PC-3 (cell line): Measurements from ENCODE around the gene DNAH1. TPM values are rescaled to one million over a fixed set of nuclear protein-coding genes. Genes with fewer than 3 reads are reported as not detected.

Experiments used
- ATAC-seq: fragments of 200-7000 bp; cut with Tn5 transposase; 2 replicates; pipeline ENCODE4 v1.9.1; 2020; ENCODE audit warnings: mild to moderate bottlenecking, moderate library complexity
- BruUV-seq: library from RNA; stranded (reverse); fragments of 400-500 nt; replicated peaks from 2 replicates; lab custom pipeline; 2021; lab: Mats Ljungman, UMichigan
- CTCF ChIA-PET: fragments of 300-600 bp; sonication (Branson Sonifier 250); formaldehyde crosslinking; loops from one replicate; lab custom pipeline; 2022; ENCODE audit warnings: antibody characterized with exemption; lab: Charles Lee
- POLR2A ChIA-PET: fragments of 300-600 bp; sonication (Branson Sonifier 250); formaldehyde crosslinking; loops from one replicate; lab custom pipeline; 2022; ENCODE audit warnings: antibody characterized with exemption; ENCODE audit not compliant: unreplicated experiment; lab: Charles Lee
- DNase-seq: peaks from one replicate; pipeline ENCODE4 v3.0.0-alpha.2; 2015
- H2AFZ ChIP-seq: fragments of 300-600 bp; sonication (generic); 2 replicates; pipeline ENCODE4 v1.6.0; 2016; ENCODE audit warnings: antibody characterized with exemption, low read length
- H3F3A ChIP-seq: fragments of 300-600 bp; sonication (generic); one replicate; pipeline ENCODE4 v1.6.0; 2017; ENCODE audit warnings: antibody characterized with exemption, low read length, control low read depth, mild to moderate bottlenecking; ENCODE audit not compliant: unreplicated experiment
- H3K27ac ChIP-seq: fragments of 300-600 bp; sonication (generic); 2 replicates; pipeline ENCODE4 v1.5.1; 2016; ENCODE audit warnings: mild to moderate bottlenecking, low read length
- H3K27me3 ChIP-seq: fragments of 300-600 bp; sonication (generic); 2 replicates; pipeline ENCODE4 v1.6.1; 2016; ENCODE audit warnings: low read length, mixed read lengths
- H3K36me3 ChIP-seq: fragments of 300-600 bp; sonication (generic); 2 replicates; pipeline ENCODE4 v1.6.1; 2016; ENCODE audit warnings: low read depth, mixed run types, low read length, mixed read lengths
- H3K4me1 ChIP-seq: fragments of 300-600 bp; sonication (generic); 2 replicates; pipeline ENCODE4 v1.5.1; 2016; ENCODE audit warnings: low read length; ENCODE audit not compliant: insufficient read depth
- H3K4me2 ChIP-seq: fragments of 300-600 bp; sonication (generic); 2 replicates; pipeline ENCODE4 v1.6.0; 2016; ENCODE audit warnings: low read length
- H3K4me3 ChIP-seq: fragments of 300-600 bp; sonication (generic); 2 replicates; pipeline ENCODE4 v1.5.1; 2016; ENCODE audit warnings: mild to moderate bottlenecking, low read length, mixed read lengths
- H3K79me2 ChIP-seq: fragments of 300-600 bp; sonication (generic); 2 replicates; pipeline ENCODE4 v1.6.1; 2017; ENCODE audit warnings: low read length, mixed read lengths
- H3K9ac ChIP-seq: fragments of 300-600 bp; sonication (generic); 2 replicates; pipeline ENCODE4 v1.6.0; 2016; ENCODE audit warnings: mild to moderate bottlenecking, low read length
- H3K9me2 ChIP-seq: fragments of 300-600 bp; sonication (generic); replicated peaks from 2 replicates; pipeline ENCODE4 v1.6.1; 2016; ENCODE audit warnings: mixed run types, low read length, mixed read lengths
- H3K9me3 ChIP-seq: fragments of 300-600 bp; sonication (generic); 2 replicates; pipeline ENCODE4 v1.6.1; 2016; ENCODE audit warnings: low read length, mixed read lengths
- H4K20me1 ChIP-seq: fragments of 300-600 bp; sonication (generic); 2 replicates; pipeline ENCODE4 v1.6.1; 2016; ENCODE audit warnings: low read length, mixed read lengths
- CTCF ChIP-seq: fragments of 300-600 bp; sonication (generic); conservative IDR thresholded peaks from 2 replicates; pipeline ENCODE4 v1.5.1; 2017; ENCODE audit warnings: antibody characterized with exemption, low read depth, mild to moderate bottlenecking, low read length
- EZH2 ChIP-seq: fragments of 300-600 bp; sonication (generic); IDR thresholded peaks from one replicate; pipeline ENCODE4 v1.6.1; 2017; ENCODE audit warnings: antibody characterized with exemption, mild to moderate bottlenecking, low read length; ENCODE audit not compliant: unreplicated experiment
- EZH2phosphoT487 ChIP-seq: fragments of 300-600 bp; sonication (generic); IDR thresholded peaks from 2 replicates; pipeline ENCODE4 v1.6.1; 2018; ENCODE audit warnings: mild to moderate bottlenecking, antibody characterized with exemption, low read length, borderline replicate concordance
- intact Hi-C: fragments of 100-400 bp; cut with micrococcal nuclease; formaldehyde crosslinking; loops from 2 replicates; pipeline ENCODE4 v1.9.0; 2023
- total RNA-seq: library from RNA; depleted of rRNA; stranded (reverse); fragments of >200 nt; gene quantifications from 2 replicates; pipeline ENCODE4 v1.2.3, GENCODE V29; 2014

DNAH1 gene
- total RNA-seq, 1 experiment from 2014 or later = 2.2 TPM

DNA sequence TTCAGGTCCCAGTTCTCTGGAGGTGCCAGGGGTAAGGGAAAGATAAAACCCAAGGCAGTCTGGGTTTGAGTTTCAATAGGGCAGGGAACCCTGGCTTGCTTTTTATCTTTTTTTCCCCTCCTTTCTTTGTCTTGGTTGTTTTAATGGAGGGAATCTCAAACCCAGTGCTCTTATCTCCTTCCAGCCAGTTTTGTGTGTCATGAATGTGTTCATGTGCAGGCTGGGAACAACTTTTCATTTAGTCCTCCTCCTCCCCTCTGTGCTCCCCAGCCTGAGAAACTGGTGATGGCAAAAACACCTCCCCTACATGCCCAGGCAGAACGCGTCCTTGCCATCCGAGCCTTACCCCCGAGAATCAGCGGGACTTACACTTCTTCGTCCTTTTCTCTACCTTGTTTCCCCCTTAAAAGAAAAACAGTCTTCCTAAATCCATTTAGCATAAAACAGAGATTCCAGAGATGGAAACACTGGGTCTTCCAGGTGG, 117.9 kb downstream of the DNAH1 start:
- no peak for TF ChIP-seq EZH2phosphoT487
- TF ChIP-seq CTCF = no peak
- TF ChIP-seq EZH2 = no peak
- ChIA-PET CTCF (no interaction called here), POLR2A (no interaction called here)
- Histone ChIP-seq H3K4me2 (no peak overlapping the region), H3K27ac (no peak overlapping the region), H4K20me1 (no peaks in the 10 kb centered on the region), H3K9me3 (no peaks in the 10 kb centered on the region), H3F3A (no peaks in the 10 kb centered on the region), H3K4me1 (peaks cover 11% of the 10 kb centered on the region), H3K27me3 (no peaks in the 10 kb centered on the region), H3K79me2 (no peaks in the 10 kb centered on the region), H2AFZ (no peak overlapping the region), H3K9ac (no peak overlapping the region), H3K36me3 (no peaks in the 10 kb centered on the region), H3K9me2 (no peaks in the 10 kb centered on the region), H3K4me3 (no peak overlapping the region)
- ATAC-seq = no peak
- no TSS peak for BruUV-seq
- DNase-seq = no peak
- intact Hi-C loops = no loop called here

DNA sequence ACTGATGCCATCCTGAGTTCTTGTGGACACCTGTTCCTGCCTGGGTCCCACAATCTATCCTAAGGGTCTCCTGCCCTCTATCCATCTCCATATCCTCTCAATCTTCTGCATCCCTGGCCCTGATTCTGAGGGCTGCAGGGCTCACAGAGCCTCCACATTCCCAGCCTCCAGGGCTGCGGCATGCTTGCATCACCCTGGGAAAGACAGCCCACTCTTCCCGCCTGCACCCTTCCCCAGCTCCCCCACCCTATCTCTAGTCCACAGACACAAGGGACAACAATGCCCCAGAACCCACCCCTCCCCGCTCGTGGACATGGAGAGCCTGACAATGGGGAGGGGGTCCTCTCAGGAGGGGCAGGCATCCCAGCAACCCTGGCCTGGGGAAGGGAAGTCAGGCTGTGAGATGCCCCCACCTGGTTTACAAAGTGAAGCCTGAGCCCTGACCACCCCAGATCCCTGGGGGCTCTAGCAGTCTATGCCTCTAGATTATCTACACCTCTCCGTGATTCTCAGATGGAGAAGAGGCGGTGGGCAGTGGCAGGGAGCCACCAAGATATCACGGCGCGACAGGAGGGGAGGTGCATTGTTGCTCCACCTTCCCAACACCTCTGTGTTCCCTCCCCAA, 118.5 kb downstream of the DNAH1 start:
- Histone ChIP-seq H3F3A (no peaks in the 10 kb centered on the region), H3K9me3 (no peaks in the 10 kb centered on the region), H3K4me3 (no peak overlapping the region), H4K20me1 (no peaks in the 10 kb centered on the region), H3K4me1 (peaks cover 11% of the 10 kb centered on the region), H3K9ac (no peak overlapping the region), H3K36me3 (no peaks in the 10 kb centered on the region), H3K27ac (no peak overlapping the region), H2AFZ (no peak overlapping the region), H3K79me2 (no peaks in the 10 kb centered on the region), H3K9me2 (no peaks in the 10 kb centered on the region), H3K27me3 (no peaks in the 10 kb centered on the region), H3K4me2 (no peak overlapping the region)
- no peak for ATAC-seq
- CTCF ChIA-PET = no interaction called here
- POLR2A ChIA-PET = no interaction called here
- intact Hi-C loops = no loop called here
- TF ChIP-seq EZH2phosphoT487 (no peak), CTCF (no peak), EZH2 (no peak)
- BruUV-seq = no TSS peak
- no peak for DNase-seq

DNA sequence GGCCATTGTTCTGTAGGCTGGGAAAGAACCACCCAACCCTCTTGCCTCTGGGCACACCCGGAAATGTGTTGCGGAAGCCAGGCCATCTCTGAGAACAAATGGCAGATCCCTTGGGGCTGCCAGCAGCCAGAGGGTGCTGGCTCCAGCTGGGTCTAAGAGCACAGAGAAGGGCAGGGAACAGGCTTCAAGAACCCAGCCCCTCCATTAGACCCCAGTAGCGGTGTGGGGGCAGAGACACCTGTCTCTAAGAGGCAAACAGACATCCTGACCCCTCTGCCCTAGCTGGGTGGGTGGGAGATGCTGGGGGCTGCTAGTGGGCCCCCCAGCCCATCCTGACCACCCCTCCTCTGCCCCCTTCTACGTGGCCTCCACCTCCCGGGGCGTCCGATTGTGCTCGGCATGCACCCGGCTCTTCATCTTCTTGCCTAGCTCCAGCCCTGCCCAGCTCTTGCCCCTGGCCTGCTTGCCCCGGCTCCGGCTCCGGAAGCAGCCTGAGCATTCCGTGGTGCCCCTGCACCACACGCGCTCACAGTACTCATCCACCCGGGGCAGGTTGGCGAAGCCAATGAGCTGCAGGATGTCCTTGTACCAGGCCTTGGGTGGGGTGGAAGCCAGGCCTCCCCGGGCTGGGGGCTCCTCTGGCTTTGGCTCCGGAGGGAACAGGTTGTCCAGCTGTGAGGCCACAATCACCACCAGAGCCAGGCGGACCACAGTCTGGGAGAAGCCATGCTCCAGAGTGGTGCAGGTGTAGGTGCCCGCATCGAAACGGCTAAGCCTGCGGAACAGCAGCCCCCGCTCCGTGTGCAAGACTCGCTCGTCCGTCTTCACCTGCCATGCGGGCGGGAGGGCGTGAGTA, 119.4 kb downstream of the DNAH1 start:
- ChIA-PET CTCF (no interaction called here), POLR2A (no interaction called here)
- Histone ChIP-seq H4K20me1 (no peaks in the 10 kb centered on the region), H3K4me2 (no peak overlapping the region), H3K9ac (no peak overlapping the region), H3K4me1 (peaks cover 11% of the 10 kb centered on the region), H3K4me3 (no peak overlapping the region), H3K36me3 (no peaks in the 10 kb centered on the region), H3K27me3 (no peaks in the 10 kb centered on the region), H3K79me2 (no peaks in the 10 kb centered on the region), H3K9me2 (no peaks in the 10 kb centered on the region), H3K27ac (no peak overlapping the region), H2AFZ (no peak overlapping the region), H3K9me3 (no peaks in the 10 kb centered on the region), H3F3A (no peaks in the 10 kb centered on the region)
- TF ChIP-seq EZH2phosphoT487 (no peak), CTCF (no peak)
- intact Hi-C loops = no loop called here
- no TSS peak for BruUV-seq
- ATAC-seq (no peak), DNase-seq (no peak)
